ENCODE measurements around the gene MOB1B.

MOB1B gene

GRCh38 chr4:70925418-70925817 is 23.2 kb downstream of the MOB1B start:
- in situ Hi-C loops (cut with HindIII; ENCODE audit: low sequenced_read_pairs): no loop called here
- DNase-seq (ENCODE audit: low read depth, low spot score): no peak
- TF ChIP-seq CTCF (IDR thresholded peaks at IDR 0.05; ENCODE audit: low read depth, low read length): no peak
- H3K4me3 ChIP-seq (ENCODE audit: low read depth, low read length): no peak overlapping the region

- DNase-seq (ENCODE audit: low read depth, low spot score): no peak
- in situ Hi-C loops (cut with HindIII; ENCODE audit: low sequenced_read_pairs): no loop called here
- TF ChIP-seq CTCF (IDR thresholded peaks at IDR 0.05; ENCODE audit: low read depth, low read length): no peak
- H3K4me3 ChIP-seq (ENCODE audit: low read depth, low read length): no peak overlapping the region
These were observed 23.9 kb downstream of the MOB1B start for GRCh38 chr4:70925899-70926635.

GRCh38 chr4:70927502-70928137 is 25.5 kb downstream of the MOB1B start:
- H3K4me3 ChIP-seq (ENCODE audit: low read depth, low read length): no peak overlapping the region
- TF ChIP-seq CTCF (IDR thresholded peaks at IDR 0.05; ENCODE audit: low read depth, low read length): no peak
- no peak for DNase-seq (ENCODE audit: low read depth, low spot score)
- in situ Hi-C loops (cut with HindIII; ENCODE audit: low sequenced_read_pairs): no loop called here

GRCh38 chr4:70930530-70931256 is 28.5 kb downstream of the MOB1B start:
- DNase-seq (ENCODE audit: low read depth, low spot score): no peak
- no peak for TF ChIP-seq CTCF (IDR thresholded peaks at IDR 0.05; ENCODE audit: low read depth, low read length)
- H3K4me3 ChIP-seq (ENCODE audit: low read depth, low read length): no peak overlapping the region
- in situ Hi-C loops (cut with HindIII; ENCODE audit: low sequenced_read_pairs): no loop called here

- in situ Hi-C loops (cut with HindIII; ENCODE audit: low sequenced_read_pairs): no loop called here
- DNase-seq (ENCODE audit: low read depth, low spot score): no peak
- TF ChIP-seq CTCF (IDR thresholded peaks at IDR 0.05; ENCODE audit: low read depth, low read length): no peak
- H3K4me3 ChIP-seq (ENCODE audit: low read depth, low read length): no peak overlapping the region
These were observed 29.2 kb downstream of the MOB1B start for GRCh38 chr4:70931347-70931746.

- DNase-seq (ENCODE audit: low read depth, low spot score): no peak
- in situ Hi-C loops (cut with HindIII; ENCODE audit: low sequenced_read_pairs): no loop called here
- no peak for TF ChIP-seq CTCF (IDR thresholded peaks at IDR 0.05; ENCODE audit: low read depth, low read length)
- no peak overlapping the region for H3K4me3 ChIP-seq (ENCODE audit: low read depth, low read length)
These were observed 30.8 kb downstream of the MOB1B start for GRCh38 chr4:70932984-70933383.

All from astrocyte of the spinal cord (primary cell).